ENCODE data around the gene COL27A1.

DNA sequence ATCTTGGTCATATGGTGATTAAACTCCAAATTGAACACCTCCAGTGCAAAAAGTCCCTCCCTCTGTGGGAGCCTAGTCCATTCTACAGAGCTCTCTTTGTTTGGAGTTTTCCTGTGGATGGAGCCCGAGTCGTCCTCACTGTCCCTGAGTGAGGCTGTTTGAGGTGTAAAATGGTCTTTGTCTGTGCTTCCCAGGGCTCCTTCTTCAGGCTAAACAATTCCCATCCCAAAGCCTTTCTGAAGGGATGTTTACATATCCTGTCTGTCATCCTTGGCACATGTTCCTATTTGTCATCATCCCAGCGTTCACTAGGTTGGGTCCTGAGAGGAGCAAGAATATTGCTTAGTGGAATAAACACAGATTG, 68.9 kb downstream of the COL27A1 start:
- TF ChIP-seq, protein P1, sequence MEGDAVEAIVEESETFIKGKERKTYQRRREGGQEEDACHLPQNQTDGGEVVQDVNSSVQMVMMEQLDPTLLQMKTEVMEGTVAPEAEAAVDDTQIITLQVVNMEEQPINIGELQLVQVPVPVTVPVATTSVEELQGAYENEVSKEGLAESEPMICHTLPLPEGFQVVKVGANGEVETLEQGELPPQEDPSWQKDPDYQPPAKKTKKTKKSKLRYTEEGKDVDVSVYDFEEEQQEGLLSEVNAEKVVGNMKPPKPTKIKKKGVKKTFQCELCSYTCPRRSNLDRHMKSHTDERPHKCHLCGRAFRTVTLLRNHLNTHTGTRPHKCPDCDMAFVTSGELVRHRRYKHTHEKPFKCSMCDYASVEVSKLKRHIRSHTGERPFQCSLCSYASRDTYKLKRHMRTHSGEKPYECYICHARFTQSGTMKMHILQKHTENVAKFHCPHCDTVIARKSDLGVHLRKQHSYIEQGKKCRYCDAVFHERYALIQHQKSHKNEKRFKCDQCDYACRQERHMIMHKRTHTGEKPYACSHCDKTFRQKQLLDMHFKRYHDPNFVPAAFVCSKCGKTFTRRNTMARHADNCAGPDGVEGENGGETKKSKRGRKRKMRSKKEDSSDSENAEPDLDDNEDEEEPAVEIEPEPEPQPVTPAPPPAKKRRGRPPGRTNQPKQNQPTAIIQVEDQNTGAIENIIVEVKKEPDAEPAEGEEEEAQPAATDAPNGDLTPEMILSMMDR (conservative IDR thresholded peaks at IDR 0.05) = no peak
- no peak for TF ChIP-seq ZFX (IDR thresholded peaks at IDR 0.05)

Data from C4-2B (cell line).